K562 (cell line): ENCODE data around the gene PRDX4. TPM values are rescaled to one million over a fixed set of nuclear protein-coding genes. Genes with fewer than 3 reads are reported as not detected.

Experiments
- ATAC-seq: fragments of 200-7000 bp; cut with Tn5 transposase; 3 replicates; pipeline ENCODE4 v1.9.1; 2020; ENCODE audit warnings: moderate library complexity
- BruUV-seq: library from RNA; stranded (reverse); fragments of 400-500 nt; replicated peaks from 2 replicates; lab custom pipeline; 2021; lab: Mats Ljungman, UMichigan
- CTCF ChIA-PET: fragments of 300-600 bp; formaldehyde crosslinking; extraction: SDS; loops from one replicate; lab custom pipeline; 2021; ENCODE audit warnings: low intra/inter-chr PET ratio; lab: Yijun Ruan, JAX
- POLR2A ChIA-PET: fragments of 300-600, 350-650 bp; sonication (Branson Sonifier 250); formaldehyde crosslinking; extraction: SDS; loops from one replicate; lab custom pipeline; 2021; ENCODE audit warnings: antibody characterized with exemption, inconsistent platforms; lab: Yijun Ruan, JAX
- DNase-seq, 4 experiments: peaks; one replicate each; pipeline versions ENCODE4 v3.0.0 to v3.0.0-alpha.2; 2011 to 2018; ENCODE audit warnings: low spot score in 3 of 4, mixed read lengths in 3 of 4; ENCODE audit errors: extremely low read depth in 1 of 4
- FAIRE-seq: peaks from 2 replicates; lab custom pipeline; 2011; peaks lifted over from hg19 to GRCh38; lab: Jason Lieb, UNC
- H2AFZ ChIP-seq: 2 replicates; pipeline ENCODE4 v1.6.0; 2011; ENCODE audit warnings: low read depth, low read length, control low read depth, inconsistent platforms
- H3K27ac ChIP-seq: fragments of 200-600 bp; 3 replicates; pipeline ENCODE4 v1.8.0; 2011; ENCODE audit warnings: low read depth, mild to moderate bottlenecking, control low read depth, inconsistent platforms, low read length, moderate library complexity, mixed read lengths; ENCODE audit errors: extremely low read depth
- H3K27me3 ChIP-seq, 2 experiments: fragments of 300-600 bp in 1 of 2; 2 replicates in 1 of 2; 3 replicates in 1 of 2; pipeline versions ENCODE4 v1.6.0 to v1.8.0; 2011; ENCODE audit warnings: inconsistent platforms in 2 of 2, low read length in 2 of 2, mild to moderate bottlenecking in 1 of 2, mixed read lengths in 1 of 2, moderate library complexity in 1 of 2; ENCODE audit not compliant: control insufficient read depth in 2 of 2, insufficient read depth in 2 of 2
- H3K36me3 ChIP-seq: fragments of 300-600 bp; 3 replicates; pipeline ENCODE4 v1.8.0; 2011; ENCODE audit warnings: mild to moderate bottlenecking, low read length, inconsistent platforms; ENCODE audit not compliant: control insufficient read depth, insufficient read depth
- H3K4me1 ChIP-seq, 2 experiments: fragments of 200-600 bp in 1 of 2; replicated peaks in 1 of 2; 2 replicates in 1 of 2; 3 replicates in 1 of 2; pipeline versions ENCODE4 v1.5.1 to v1.8.0; 2011; ENCODE audit warnings: inconsistent platforms in 2 of 2, low read length in 2 of 2, mild to moderate bottlenecking in 1 of 2, mixed read lengths in 1 of 2, moderate library complexity in 1 of 2; ENCODE audit not compliant: control insufficient read depth in 2 of 2, insufficient read depth in 2 of 2
- H3K4me2 ChIP-seq: 2 replicates; pipeline ENCODE4 v1.6.1; 2011; ENCODE audit warnings: low read length, control low read depth, inconsistent platforms, mixed read lengths; ENCODE audit not compliant: insufficient read depth
- H3K4me3 ChIP-seq: fragments of 200-600 bp; sonication (generic), shearing (Covaris generic); 2 replicates; pipeline ENCODE4 v1.5.1; 2016; ENCODE audit warnings: control low read depth, inconsistent platforms
- H3K79me2 ChIP-seq: fragments of 200-600 bp; 3 replicates; pipeline ENCODE4 v1.8.0; 2011; ENCODE audit warnings: low read length, inconsistent platforms; ENCODE audit not compliant: control insufficient read depth, insufficient read depth
- H3K9ac ChIP-seq, 2 experiments: 2 replicates each; pipeline versions ENCODE4 v1.6.0 to v1.6.1; 2011; ENCODE audit warnings: low read depth in 2 of 2, low read length in 2 of 2, control low read depth in 1 of 2, inconsistent platforms in 1 of 2, mild to moderate bottlenecking in 1 of 2, mixed read lengths in 1 of 2; ENCODE audit not compliant: insufficient read depth in 1 of 2
- H3K9me1 ChIP-seq: one replicate; pipeline ENCODE4 v1.6.0; 2011; ENCODE audit warnings: inconsistent platforms, mild to moderate bottlenecking, low read length, moderate library complexity; ENCODE audit not compliant: control insufficient read depth, insufficient read depth
- H3K9me3 ChIP-seq: replicated peaks from 2 replicates; pipeline ENCODE4 v1.5.1; 2011; ENCODE audit warnings: low read depth, low read length, inconsistent platforms; ENCODE audit not compliant: control insufficient read depth, insufficient read depth
- H4K20me1 ChIP-seq: replicated peaks from 2 replicates; pipeline ENCODE4 v1.6.1; 2011; ENCODE audit warnings: low read length, inconsistent platforms, mixed read lengths; ENCODE audit not compliant: control insufficient read depth, insufficient read depth
- FOSL1 ChIP-seq: fragments of 200-800 bp; sonication (Bioruptor generic); conservative IDR thresholded peaks from 2 replicates; pipeline ENCODE4 v1.6.1; 2016; ENCODE audit warnings: missing genetic modification characterization, missing compliant biosample characterization
- KAT2B ChIP-seq: IDR thresholded peaks from one replicate; pipeline ENCODE4 v1.6.1; 2012; ENCODE audit warnings: low read depth, mild to moderate bottlenecking, control low read depth, inconsistent platforms, low read length, moderate library complexity
- MAFG ChIP-seq: fragments of 450-650 bp; conservative IDR thresholded peaks from 2 replicates; pipeline ENCODE4 v1.6.1; 2016; ENCODE audit warnings: missing genetic modification characterization, missing compliant biosample characterization
- XRCC3 ChIP-seq: fragments of 450-650 bp; IDR thresholded peaks from 2 replicates; pipeline ENCODE4 v1.6.1; 2017; ENCODE audit warnings: mild to moderate bottlenecking, moderate library complexity
- WGBS: fragments of 100-300 bp; shearing (Covaris generic); methylation state at CpG from one replicate; pipeline ENCODE4 v1.1.6; 2016; ENCODE audit warnings: low coverage, mixed read lengths; ENCODE audit not compliant: insufficient coverage; ENCODE audit errors: missing lambda C conversion rate; 5-methylcytosine and 5-hydroxymethylcytosine counted together
- in situ Hi-C: fragments of 300-500 bp; cut with MboI; formaldehyde crosslinking; loops from 4 replicates; pipeline ENCODE4 v1.15.0; 2018; ENCODE audit warnings: inconsistent platforms, mixed read lengths
- intact Hi-C: fragments of 100-400 bp; cut with micrococcal nuclease; formaldehyde crosslinking; loops from 2 replicates; pipeline ENCODE4 v1.14.2; 2022
- polyA plus RNA-seq, 8 experiments: library from polyadenylated mRNA; depleted of rRNA in 4 of 8; stranded (reverse) in 5 of 8; unstranded in 3 of 8; fragments of >200 nt; fragmentation: Nextera tagmentation in 2 of 8; fragmentation: Illumina TruSeq in 1 of 8; extraction: Ambion mirVana in 2 of 8; extraction: Trizol in 1 of 8; gene quantifications; 2 replicates each; pipeline versions ENCODE4 v1.2.1 to v1.2.3, GENCODE V29; 2011 to 2014; ENCODE audit warnings: inconsistent platforms in 1 of 8, missing spikeins in 1 of 8
- total RNA-seq, 7 experiments: library from RNA; depleted of rRNA in 6 of 7; stranded (reverse); fragments of >200 nt in 6 of 7; fragmentation: Illumina TruSeq in 2 of 7; extraction: Trizol in 2 of 7; gene quantifications; 2 replicates each; pipeline versions ENCODE4 v1.2.1 to v1.2.3, GENCODE V29; 2011 to 2021; ENCODE audit warnings: low replicate concordance in 1 of 7
- TF ChIP-seq, protein P1 (sequence below): fragments of 250-450 bp; sonication (Bioruptor Pico); IDR thresholded peaks from 2 replicates; pipeline ENCODE4 v1.8.0; 2022; ENCODE audit warnings: inconsistent platforms, mild to moderate bottlenecking, moderate library complexity, borderline replicate concordance
- TF ChIP-seq, protein P2 (sequence below): sonication (generic); formaldehyde crosslinking; IDR thresholded peaks from 2 replicates; pipeline ENCODE4 v1.8.0; 2022; ENCODE audit warnings: missing genetic modification reagents, mild to moderate bottlenecking, borderline replicate concordance

The PRDX4 gene
- total and polyA plus RNA-seq, 9 of the 15 experiments (the other 6 are each of a cell fraction or from before 2014, with no cell fraction given) = 28.6 to 253 (median 153) TPM

DNA sequence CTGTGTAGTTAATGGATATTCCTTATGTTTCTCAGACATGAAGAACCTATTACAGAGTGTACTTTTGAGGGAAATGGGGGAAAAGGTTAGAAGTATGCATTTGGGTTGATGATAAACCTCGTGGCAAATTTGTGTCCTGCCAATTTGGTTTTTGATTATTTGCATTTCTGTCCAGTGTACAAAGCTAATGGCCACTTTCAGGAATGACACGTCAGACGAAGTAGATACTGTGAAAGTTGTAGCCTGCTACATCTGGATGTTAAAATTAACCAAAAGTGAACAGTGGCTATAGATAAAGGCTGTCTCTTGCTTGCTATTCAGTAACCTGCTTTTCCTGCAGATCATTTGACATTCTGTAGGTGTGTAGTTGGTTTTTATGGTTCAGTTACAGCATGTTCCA, 1.0 kb downstream of the PRDX4 start:
- H3K9me3 ChIP-seq = no peaks in the 10 kb centered on the region
- intact Hi-C loops (no loop called here), in situ Hi-C loops (no loop called here)
- ATAC-seq (0 out of 3 replicates have a peak, but pooled peaks have one; percentile 2), DNase-seq (peak in 1 of 4 experiments; percentile 14), FAIRE-seq (peak; percentile 81)
- peaks cover 37% of the 10 kb centered on the region for H3K79me2 ChIP-seq
- no TSS peak for BruUV-seq
- no peaks in the 10 kb centered on the region for H3K9me1 ChIP-seq
- H3K27me3 ChIP-seq = no peaks in the 10 kb centered on the region
- H3K36me3 ChIP-seq = peaks cover 32% of the 10 kb centered on the region
- H3K9ac ChIP-seq = peak overlapping the region in 1 of 2 experiments; percentile 86; a peak in 2 of 4 replicates
- peak overlapping the region; percentile 93; the same call in 1 of the 2 replicates for H2AFZ ChIP-seq
- CTCF ChIA-PET = no interaction called here
- POLR2A ChIA-PET = interaction anchor here (0.6 kb wide), 1 partner anchor 617 kb away, joined by 3 read pairs; no protein-coding TSS in a partner anchor
- peak overlapping the region; percentile 83 for H3K4me2 ChIP-seq
- peak overlapping the region; percentile 86 for H3K27ac ChIP-seq
- 0% methylated on average over 2 of the region's 3 CpGs for WGBS
- H3K4me3 ChIP-seq = peak overlapping the region; percentile 48
- TF ChIP-seq MAFG (tag) (no peak), XRCC3 (no peak), KAT2B (no peak), FOSL1 (tag) (no peak)
- TF ChIP-seq, protein P1, sequence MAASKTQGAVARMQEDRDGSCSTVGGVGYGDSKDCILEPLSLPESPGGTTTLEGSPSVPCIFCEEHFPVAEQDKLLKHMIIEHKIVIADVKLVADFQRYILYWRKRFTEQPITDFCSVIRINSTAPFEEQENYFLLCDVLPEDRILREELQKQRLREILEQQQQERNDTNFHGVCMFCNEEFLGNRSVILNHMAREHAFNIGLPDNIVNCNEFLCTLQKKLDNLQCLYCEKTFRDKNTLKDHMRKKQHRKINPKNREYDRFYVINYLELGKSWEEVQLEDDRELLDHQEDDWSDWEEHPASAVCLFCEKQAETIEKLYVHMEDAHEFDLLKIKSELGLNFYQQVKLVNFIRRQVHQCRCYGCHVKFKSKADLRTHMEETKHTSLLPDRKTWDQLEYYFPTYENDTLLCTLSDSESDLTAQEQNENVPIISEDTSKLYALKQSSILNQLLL = no peak
- TF ChIP-seq, protein P2, sequence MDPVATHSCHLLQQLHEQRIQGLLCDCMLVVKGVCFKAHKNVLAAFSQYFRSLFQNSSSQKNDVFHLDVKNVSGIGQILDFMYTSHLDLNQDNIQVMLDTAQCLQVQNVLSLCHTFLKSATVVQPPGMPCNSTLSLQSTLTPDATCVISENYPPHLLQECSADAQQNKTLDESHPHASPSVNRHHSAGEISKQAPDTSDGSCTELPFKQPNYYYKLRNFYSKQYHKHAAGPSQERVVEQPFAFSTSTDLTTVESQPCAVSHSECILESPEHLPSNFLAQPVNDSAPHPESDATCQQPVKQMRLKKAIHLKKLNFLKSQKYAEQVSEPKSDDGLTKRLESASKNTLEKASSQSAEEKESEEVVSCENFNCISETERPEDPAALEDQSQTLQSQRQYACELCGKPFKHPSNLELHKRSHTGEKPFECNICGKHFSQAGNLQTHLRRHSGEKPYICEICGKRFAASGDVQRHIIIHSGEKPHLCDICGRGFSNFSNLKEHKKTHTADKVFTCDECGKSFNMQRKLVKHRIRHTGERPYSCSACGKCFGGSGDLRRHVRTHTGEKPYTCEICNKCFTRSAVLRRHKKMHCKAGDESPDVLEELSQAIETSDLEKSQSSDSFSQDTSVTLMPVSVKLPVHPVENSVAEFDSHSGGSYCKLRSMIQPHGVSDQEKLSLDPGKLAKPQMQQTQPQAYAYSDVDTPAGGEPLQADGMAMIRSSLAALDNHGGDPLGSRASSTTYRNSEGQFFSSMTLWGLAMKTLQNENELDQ (CRISPR knock-in tag) = no peak
- peaks cover 6 to 18% of the 10 kb centered on the region in 2 experiments; a peak in 4 of 5 replicates for H3K4me1 ChIP-seq
- no peaks in the 10 kb centered on the region for H4K20me1 ChIP-seq
